HG02884 (cell line): ENCODE data around the gene PATJ.

Experiments
- ATAC-seq: cut with Tn5 transposase; IDR thresholded peaks from one replicate; pipeline ENCODE4 v1.9.1; 2021; ENCODE audit warnings: mild to moderate bottlenecking, moderate library complexity; ENCODE audit not compliant: unreplicated experiment

PATJ gene

DNA sequence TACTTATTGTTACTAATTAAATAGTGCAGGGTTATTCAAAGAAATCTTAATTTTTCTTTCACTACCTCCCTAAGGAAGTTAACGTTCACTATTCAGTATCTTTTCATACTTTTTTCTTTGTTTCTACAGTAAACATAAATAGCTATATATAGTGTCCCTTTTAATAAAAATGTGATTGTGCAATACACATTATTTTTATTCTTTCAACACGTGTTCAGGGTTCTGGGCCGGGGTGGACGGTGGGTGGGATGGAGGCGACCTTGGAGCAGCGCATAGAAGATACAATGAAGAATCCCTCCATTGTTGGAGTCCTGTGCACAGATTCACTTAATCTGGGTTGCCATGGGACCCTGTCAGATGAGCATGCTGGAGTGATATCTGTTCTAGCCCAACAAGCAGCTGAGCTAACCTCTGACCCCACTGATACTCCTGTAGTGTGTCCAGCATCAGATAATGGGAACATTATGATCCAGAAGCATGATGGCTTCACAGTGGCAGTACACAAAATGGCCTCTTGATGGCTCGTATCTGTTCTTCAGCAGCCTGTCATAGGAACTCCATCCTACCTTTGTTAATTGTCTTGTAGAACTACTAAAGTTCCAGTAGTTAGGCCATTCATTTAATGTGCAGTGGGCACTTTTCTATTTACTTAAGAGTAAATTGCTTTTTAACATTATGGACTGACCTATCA lies 296.5 kb downstream of the PATJ start:
- ATAC-seq: no peak

DNA sequence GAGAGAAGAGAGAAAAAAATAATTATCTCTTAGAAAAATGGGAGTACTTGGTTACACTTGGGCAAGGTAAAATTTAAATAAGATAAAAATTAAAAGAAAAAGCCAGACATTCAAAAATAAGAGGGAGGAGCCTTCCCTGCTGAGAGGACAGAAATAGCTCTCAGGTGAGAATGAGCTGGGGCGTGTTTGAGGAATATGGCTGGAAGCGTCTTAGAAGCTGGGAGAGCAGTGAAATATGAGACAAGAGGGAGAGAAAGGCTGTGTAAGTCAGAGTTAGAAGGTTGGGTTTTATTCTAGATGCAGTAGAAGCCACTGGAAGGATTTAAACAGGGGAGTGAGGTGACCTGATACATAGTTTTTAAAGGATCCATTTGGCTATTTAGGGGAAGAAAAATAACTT lies 298.2 kb downstream of the PATJ start:
- no peak for ATAC-seq

DNA sequence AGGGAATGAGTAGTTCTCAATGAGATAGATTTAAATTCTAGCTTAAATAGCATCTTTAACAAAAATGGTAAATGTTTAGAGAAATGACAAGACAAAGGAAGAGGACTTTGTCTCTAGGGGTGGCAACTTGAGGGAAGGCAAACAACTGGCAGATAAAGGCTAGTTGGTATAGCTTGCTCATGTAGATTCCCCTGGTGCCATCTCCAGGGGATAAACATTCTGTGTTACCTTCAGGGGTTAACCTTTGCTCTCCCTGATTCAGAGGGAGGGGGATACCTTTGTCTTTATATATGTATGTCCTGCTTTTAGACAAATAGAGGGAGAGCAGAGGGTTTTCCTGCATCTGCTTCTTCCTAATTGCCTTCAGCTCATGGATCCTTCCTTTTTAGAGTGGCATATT lies 298.7 kb downstream of the PATJ start:
- no peak for ATAC-seq

DNA sequence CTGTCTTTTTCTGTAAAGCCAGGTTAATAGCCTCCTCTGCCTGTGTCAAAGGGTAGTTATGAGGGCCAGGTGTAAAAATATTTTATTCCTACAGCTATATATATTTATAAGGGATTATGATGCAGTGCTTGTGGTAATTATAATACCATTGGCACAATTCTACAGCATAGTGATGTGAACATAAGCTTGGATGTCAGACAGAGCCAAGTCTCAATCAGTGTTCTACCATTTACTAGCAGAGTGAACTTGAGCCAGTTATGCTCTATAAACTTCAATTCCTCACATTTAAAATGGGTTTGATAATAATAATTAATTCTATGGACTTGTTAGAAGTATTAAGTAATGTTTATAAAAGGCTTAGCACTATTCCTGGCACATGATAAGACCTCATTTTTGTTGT lies 300.9 kb downstream of the PATJ start:
- no peak for ATAC-seq

DNA sequence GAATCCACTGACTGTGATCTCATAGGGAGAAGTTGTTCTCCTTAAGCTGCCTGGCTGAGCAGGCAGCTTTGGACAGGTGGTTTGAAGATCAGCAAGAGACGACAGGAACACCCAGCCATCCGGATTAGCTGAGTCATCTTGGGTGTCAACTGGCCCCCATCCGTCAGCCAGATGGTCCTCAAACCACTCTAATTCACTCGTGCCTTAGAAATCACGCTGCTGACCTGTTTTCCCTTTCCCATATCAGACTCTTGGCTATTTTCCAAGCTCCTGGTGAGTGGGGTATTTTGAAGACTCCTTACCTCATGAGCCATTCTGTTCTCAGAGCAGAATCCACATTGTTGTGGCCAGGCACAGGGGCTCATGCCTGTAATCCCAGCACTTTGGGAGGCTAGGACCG lies 303.3 kb downstream of the PATJ start:
- no peak for ATAC-seq

DNA sequence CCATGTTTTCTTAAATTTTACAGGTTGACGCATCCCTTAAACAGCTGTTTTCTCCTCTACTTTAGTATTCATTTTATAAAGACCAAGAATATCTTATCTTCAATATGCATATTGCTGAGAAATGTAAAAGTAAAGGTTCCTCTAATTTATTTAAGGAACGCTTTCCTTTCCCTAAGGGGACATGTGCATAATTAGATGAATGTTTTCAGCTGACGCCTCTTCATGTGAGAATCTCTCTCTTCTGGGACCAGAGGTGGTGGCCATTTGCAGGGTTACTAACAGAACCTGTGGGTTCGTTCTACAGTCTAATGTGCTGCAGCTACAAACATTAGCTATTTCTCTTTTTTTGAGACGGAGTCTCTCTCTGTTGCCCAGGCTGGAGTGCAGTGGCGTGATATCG lies 304.6 kb downstream of the PATJ start:
- ATAC-seq: no peak

DNA sequence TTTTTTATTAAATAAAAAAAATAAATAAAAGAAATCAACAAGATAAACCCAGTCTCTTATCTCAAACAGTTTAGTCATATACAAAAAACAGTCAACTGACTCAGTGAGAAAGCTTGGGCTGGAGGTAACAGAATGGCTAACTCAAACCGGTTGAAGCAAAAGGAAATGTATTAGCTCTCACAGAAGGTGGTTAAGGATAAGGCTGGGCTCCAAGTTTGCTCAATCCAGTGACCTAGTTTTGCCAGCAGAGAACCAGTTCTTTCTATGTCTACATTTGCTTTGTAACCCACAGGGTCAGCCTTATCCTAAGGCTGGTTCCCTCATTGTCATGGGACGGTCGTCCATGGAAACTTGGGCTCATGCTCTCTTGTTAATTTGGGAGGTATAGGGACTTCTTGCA lies 307.9 kb downstream of the PATJ start:
- no peak for ATAC-seq

DNA sequence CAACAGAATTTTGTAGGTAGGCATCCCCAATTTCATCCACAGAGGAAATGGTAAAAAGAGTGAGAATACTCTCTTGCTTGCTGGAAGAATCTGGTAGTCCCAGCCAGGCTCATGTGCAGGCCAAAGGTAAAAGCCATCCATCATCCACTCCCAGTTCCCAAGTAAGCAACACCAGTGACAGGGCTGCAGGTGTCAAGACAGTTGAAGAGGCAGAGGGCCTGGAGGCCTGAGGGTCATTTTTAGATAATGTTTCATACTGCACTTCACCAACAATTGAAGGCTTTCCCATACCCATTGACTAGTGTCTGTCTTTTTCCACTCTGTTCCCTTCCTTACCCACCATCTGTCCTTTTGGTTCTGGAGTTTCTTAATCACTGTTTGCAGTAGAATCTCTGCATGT lies 310.7 kb downstream of the PATJ start:
- no peak for ATAC-seq

DNA sequence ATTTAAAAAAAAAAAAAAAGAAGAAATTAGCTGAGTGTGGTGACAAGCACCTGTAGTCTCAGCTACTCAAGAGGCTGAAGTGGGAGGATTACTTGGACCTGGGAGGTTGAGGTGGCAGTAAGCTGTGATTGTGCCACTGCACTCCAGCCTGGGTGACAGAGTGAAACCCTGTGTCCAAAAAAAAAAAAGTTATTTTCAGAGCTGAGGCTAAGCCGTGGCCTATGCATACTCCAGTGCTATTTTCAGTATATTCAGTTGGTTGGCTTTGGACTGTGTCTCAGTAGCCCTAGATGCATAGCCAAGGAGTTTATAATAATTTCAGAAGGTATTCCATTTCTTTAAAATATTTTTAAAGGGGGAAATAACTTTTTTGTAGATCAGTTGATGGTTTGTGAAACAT lies 311.9 kb downstream of the PATJ start:
- ATAC-seq: no peak

DNA sequence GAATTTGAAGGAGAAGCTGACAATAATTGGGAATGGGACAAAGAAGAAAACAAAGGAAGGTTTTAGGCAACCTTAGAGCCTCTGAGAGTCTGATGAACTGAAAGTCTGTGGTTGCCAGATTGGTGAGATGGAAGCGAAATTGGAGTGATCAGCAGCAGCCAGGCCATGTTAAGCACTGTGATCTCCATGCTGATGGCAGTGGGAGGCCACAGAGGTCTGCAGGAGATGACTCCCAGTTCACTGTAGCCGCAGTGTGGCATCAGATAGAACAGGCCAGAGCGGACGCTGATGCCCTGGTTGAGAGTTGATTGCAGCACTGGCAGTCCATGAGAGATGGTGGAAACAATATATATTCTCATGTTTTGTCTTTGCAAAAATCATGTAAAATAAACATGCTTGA lies 314.9 kb downstream of the PATJ start:
- no peak for ATAC-seq

DNA sequence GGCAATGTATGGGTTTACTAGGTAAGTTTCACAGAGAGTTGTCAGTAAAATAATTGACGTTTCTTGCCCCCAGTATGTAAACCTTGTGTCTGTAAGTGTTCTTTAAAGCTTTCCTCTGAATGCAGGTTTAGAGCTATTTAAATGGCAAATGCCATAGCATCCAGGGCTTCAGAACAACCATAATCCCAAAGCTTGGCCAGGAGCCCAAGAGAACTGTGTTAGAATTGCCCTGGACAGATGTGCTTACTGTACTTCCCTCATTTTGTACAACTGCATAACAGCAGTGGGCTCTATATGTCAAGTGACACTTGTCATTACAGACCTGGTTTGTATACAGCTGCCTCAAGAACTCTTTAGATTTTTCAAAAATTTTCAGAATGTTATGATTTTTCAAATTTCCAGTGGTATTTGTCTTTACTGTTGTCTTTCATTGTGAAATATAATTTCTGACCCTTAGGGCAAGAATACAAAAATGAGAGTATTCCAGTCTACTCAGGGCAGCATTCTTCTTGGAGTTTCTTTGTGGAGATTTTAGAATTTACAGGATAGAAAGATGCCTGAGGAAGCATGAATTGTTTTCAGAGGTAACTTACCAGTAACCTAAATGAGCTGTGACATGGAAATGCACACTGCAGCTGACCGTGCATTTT lies 315.5 kb downstream of the PATJ start:
- ATAC-seq: no peak

DNA sequence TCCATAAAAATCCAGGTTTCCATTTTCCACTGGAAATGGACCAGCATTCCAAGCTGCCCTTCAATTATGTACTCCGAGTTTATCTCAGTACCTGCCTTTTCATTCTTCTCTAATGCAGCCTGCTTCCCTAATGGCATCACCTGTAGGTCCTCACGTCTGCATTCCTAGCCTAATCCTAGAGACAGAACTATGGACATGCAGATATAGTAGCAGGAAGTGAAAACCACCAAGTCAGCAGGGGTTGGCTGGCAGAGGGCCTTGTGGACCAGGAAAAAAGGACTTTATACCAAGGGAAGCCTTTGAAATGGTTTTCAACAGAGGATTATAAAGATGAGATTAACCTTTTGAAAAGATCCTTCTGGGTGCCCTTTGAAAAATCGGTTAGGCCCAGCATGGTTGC lies 316.7 kb downstream of the PATJ start:
- no peak for ATAC-seq

DNA sequence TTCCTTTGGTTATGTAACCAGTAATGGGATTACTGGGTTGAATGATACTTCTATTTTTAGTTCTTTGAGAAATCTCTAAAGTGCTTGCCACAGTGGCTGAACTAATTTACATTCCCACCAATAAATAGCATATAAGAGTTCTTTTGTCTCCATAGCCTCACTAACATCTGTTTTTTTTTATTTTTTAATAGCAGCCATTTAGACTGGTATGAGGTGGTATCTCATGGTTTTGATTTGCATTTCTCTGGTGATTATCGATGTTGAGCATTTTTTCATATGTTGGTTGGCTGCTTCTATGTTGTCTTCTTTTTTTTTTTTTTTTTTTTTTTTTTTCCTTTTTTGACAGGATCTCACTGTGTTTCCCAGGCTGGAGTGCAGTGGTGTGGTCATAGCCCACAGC lies 319.8 kb downstream of the PATJ start:
- no peak for ATAC-seq

DNA sequence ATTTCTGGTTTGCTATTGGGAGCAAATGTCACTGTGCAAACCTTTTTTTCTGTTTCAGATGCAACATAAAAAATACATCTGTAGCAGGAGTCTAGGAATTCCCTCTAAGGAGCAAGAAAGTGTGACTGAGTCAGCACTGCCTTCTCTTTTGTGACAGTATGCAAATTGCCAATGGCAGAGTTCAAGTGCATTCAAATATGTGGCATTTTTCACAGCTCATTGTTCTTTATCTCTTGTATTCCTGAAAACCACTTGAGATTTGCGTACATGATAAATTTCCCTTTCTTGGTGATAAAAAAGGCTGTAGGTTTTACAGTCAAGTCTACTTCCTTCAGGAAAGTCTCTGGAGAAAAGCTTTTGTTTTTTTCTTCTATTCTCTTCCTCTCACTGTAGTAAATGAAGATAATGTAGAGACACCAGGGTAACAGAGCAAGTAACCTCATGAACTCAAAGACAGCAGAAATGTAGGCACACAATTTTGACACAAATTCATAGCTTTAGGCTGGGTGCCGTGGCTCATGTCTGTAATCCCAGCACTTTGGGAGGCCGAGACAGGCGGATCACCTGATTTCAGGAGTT lies 322.6 kb downstream of the PATJ start:
- no peak for ATAC-seq

DNA sequence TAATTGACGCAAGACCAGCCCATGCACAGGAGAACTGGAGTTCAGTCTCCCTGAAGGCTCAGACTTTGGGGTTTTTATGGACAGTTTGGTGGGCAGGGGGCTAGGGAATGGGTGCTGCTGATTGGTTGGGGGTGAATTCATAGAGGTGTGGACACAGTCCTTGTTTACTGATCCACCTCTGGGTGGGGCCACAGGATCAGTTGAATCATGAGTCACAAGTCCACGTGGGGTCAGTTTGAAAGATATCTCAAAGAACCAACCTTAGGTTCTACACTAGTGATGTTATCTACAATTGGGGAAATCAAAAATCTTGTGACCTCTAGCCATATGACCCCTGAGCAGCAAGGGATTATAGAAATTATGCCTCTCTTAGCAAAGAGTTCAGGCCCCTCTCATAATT lies 324.4 kb downstream of the PATJ start:
- ATAC-seq: no peak

DNA sequence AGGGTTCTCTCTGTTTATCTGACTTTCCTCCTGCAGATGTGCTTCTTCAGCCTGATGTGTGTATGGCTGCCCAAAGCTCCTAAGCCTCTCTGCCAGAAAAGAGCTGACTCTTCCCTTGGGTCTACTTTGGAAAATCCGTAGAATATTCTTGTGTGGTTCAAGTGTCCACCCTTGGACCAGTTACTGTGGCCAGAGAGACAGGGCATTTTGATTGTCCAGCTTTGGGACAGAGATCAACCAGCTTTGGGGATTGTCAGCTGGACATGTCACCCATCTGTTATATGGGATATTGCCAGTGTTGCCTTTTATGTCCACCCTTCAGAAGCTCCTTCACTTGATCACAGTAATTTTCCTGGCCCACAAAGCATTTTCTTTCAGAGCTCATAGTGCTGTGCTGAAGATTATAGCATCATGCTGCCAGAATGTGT lies 326.1 kb downstream of the PATJ start:
- ATAC-seq: no peak

DNA sequence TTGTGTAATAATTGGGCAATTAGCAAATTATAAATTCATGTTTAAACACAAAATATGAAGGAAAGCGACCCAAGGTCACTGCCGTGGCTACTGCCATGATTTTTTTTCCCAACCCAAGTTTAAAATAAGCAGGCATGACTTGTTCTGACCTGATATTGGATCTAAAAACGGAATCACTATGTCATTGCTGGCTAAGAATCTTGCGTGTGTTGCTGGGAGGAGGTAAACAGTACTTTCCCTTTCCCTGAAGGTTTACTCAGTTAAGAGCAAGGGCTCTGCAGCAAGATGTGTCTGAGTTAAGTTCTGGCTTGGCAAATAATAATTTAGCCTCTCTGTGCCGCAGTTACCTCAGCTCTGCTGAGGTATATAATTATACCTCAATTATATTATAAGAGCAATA lies 326.7 kb downstream of the PATJ start:
- ATAC-seq: no peak

DNA sequence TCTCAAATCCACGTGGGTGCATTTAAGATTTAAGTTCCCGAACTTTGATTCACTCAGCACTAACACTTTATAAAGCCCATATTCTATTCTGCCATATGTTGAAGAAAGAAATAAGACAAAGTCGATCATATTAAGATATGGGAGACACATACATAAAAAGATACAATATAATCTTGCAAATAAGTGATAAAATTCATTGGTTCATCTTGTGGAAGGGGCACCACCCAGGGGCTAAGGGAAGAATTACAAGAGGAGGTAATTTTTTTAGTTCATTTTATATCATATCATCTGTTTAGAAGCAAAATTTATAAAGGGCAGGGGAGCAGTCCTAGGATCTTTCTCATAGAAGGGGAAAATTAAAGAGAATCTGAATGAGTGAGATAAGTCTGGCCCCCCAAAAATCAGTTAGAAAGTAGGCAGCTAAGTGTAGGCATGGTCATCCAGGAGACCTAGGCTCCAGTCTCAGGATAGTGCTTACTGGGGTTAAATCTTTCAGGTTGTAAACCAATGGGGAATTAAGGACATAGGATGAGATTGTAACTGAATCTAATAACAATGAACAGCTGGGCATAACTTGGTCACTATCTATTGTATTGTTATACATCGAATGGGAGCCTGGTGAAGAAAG lies 328.2 kb downstream of the PATJ start:
- no peak for ATAC-seq

DNA sequence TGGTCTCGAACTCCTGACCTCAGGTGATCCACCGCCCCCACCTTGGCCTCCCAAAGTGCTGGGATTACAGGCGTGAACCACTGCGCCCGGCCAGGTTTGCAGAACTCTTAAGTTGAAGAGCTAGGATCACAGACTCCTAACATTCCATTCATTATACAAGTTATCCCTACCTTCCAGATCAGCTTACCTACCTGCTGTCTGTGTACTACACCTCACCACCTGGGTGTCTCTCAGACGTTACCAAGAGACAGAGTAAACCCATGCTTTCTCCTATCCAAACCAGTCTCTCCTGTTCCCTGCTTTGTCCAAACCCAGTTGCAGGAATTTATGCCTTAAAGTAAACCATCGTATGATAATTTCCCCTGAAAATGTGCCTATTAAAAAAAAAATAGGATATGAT lies 329.4 kb downstream of the PATJ start:
- no peak for ATAC-seq

DNA sequence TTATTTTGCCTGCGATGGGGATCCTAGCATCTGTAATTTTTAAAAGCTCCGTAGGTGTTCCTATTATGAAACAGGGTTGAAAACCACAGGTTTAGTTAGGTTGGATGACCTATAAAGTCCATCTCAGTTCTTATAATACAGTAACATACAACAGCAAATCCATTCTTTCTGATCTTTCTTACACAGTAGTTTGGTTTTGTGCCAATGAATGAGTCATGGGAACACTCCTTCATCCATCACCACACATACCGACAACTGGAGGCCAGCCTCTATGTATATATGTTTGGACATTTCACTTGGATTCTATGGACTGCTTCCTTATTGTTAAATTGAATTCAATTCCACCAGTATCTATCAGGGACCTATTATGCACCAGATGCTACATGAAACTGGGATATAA lies 334.0 kb downstream of the PATJ start:
- ATAC-seq: no peak

DNA sequence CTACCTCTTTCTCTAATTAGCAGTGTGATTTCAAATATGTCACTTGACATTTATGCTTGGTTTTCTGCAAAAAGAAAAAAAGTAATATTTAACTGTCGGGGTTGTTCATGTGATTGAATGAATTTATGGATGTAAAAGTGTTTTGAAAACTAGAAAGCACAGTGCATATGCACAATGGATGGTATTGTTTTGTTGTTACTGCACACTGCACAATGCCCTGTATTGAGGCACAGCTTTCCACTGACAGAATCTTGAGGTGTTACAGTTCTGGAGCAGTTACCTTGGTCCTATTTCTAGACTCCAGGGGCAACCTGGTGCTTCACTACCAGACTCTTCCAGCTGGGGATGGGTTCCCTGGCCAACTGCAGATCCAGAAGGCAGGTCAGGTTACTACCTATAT lies 335.5 kb downstream of the PATJ start:
- ATAC-seq: no peak
